Measurements from ENCODE around the gene VPREB3. TPM values are rescaled to one million over a fixed set of nuclear protein-coding genes. Genes with fewer than 3 reads are reported as not detected.

The VPREB3 gene, protein sequence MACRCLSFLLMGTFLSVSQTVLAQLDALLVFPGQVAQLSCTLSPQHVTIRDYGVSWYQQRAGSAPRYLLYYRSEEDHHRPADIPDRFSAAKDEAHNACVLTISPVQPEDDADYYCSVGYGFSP
- 1.9 and 3.7 TPM in 2 replicates for total RNA-seq (2013; cell fraction: nucleolus; rRNA removed)
- total RNA-seq (2014; rRNA removed) (27.4 and 31.2 TPM in 2 replicates), total RNA-seq (2014; rRNA removed; fragmentation: Illumina TruSeq; extraction: Trizol) (20.3 and 20.6 TPM in 2 replicates), total RNA-seq (2021) (24.1 and 25.7 TPM in 2 replicates), polyA plus RNA-seq (2011; rRNA removed) (0.35 and 0.75 TPM in 2 replicates), polyA plus RNA-seq (2014; fragmentation: Illumina TruSeq; extraction: Trizol) (9.5 and 21.9 TPM in 2 replicates), polyA plus RNA-seq (2014; fragmentation: Nextera tagmentation; extraction: Ambion mirVana) (10 to 100 TPM; 55.0 to 79.5 TPM), polyA plus RNA-seq (2014; rRNA removed) (41.3 and 42.9 TPM in 2 replicates), polyA plus RNA-seq (2016; fragmentation: Nextera tagmentation; extraction: Ambion mirVana) (1 to 10 TPM; 6.1 to 6.6 TPM), polyA minus RNA-seq (2011; rRNA and poly(A)+ RNA removed) (3.3 TPM in 1 of 2 replicates, not detected in the other), Bru-seq, nascent RNA (percentile 37 among the genes with signal in this experiment), BruChase-seq, experiment 1, labeled RNA remaining after a 6-hour chase (percentile 35 among the genes with signal in this experiment), BruChase-seq, experiment 2, labeled RNA remaining after a 2-hour chase (percentile 41 among the genes with signal in this experiment)
- 115 TPM for polyA plus RNA-seq (2011; ENCODE audit: low read depth)
- 2.0 and 2.5 TPM in 2 replicates for polyA plus RNA-seq (2011; cell fraction: cytosol; rRNA removed)
- 0.87 and 1.1 TPM in 2 replicates for polyA plus RNA-seq (2011; cell fraction: nucleus; rRNA removed)
- polyA plus RNA-seq (2012), result 35.8 and 59.7 TPM in 2 replicates
- polyA minus RNA-seq (2011; cell fraction: cytosol; rRNA and poly(A)+ RNA removed), result not detected in 2 replicates
- not detected in 2 replicates for polyA minus RNA-seq (2011; cell fraction: nucleus; rRNA and poly(A)+ RNA removed)
- long read RNA-seq, experiment 1, result 0 reads
- long read RNA-seq, experiment 2, result 0 reads

GRCh38 chr22:23754220-23754919 is at the start of gene VPREB3:
TSS of gene VPREB3 (minus strand) at chr22:23754425. CDS start at chr22:23754363, 62 bp downstream.
- Histone ChIP-seq H3K27ac (ENCODE audit: control insufficient read depth, insufficient read depth) (peak within 1 kb of the TSS; percentile 33; the same call in 1 of the 2 replicates), H4K20me1 (ENCODE audit: control insufficient read depth, insufficient read depth) (no peaks in the 10 kb centered on the region), H3K4me3 (peak within 1 kb of the TSS; percentile 53; the same call in 1 of the 2 replicates), H3K4me1 (ENCODE audit: control insufficient read depth, insufficient read depth, low read length) (peaks cover 30% of the 10 kb centered on the region), H3K4me2 (ENCODE audit: control insufficient read depth, insufficient read depth) (peak within 1 kb of the TSS; percentile 99), H2AFZ (ENCODE audit: control insufficient read depth, low read depth, low read length) (peak within 1 kb of the TSS; percentile 69; the same call in 1 of the 2 replicates), H3K9me3 (replicated peaks; ENCODE audit: control insufficient read depth, insufficient read depth, low read length) (no peaks in the 10 kb centered on the region), H3K79me2 (ENCODE audit: control insufficient read depth, insufficient read depth, low read length) (no peaks in the 10 kb centered on the region), H3K27me3 (replicated peaks in 1 of 2; ENCODE audit: control insufficient read depth in 2 of 2, insufficient read depth in 2 of 2, low read length in 1 of 2) (no peaks in the 10 kb centered on the region), H3K36me3 (ENCODE audit: control insufficient read depth in 2 of 2, insufficient read depth in 2 of 2, low read length in 1 of 2) (no peaks in the 10 kb centered on the region), H3K9ac (ENCODE audit: control insufficient read depth, insufficient read depth, low read length) (no peak within 1 kb of the TSS)
- peak; percentile 77 for FAIRE-seq
- intact Hi-C loops (cut with micrococcal nuclease; ENCODE audit: unreplicated experiment) (no loop called here), in situ Hi-C loops (cut with MboI) (no loop called here)
- DNase-seq (ENCODE audit: low read depth, low spot score), result no peak
- CTCF ChIA-PET, result interaction anchor here (0.7 to 1.9 kb wide), 5 partner anchors 9 to 140 kb away, joined by 3 to 8 read pairs (median 4); partner anchors contain the start of genes C22orf15, CHCHD10 and MIF
- POLR2A ChIA-PET, result interaction anchor here (0.7 to 1.4 kb wide), 5 partner anchors 9 to 68 kb away, joined by 3 to 7 read pairs (median 3); partner anchors contain the start of gene C22orf15
- ATAC-seq, result no peak
- WGBS (ENCODE audit: insufficient coverage, insufficient replicate concordance, low lambda C conversion rate, missing lambda C conversion rate), result 72% methylated on average over 14 of the region's 14 CpGs
- no TSS peak for BruUV-seq (replicated peaks)
- RAD21 ChIA-PET (ENCODE audit: unreplicated experiment), result interaction anchor here (1.6 kb wide), 1 partner anchor 35 kb away, joined by 3 read pairs; no protein-coding TSS in a partner anchor
- SMC1A ChIA-PET (ENCODE audit: uncharacterized antibody, unreplicated experiment), result interaction anchor here (1.0 to 2.0 kb wide), 3 partner anchors 9 to 57 kb away, joined by 3 to 8 read pairs (median 7); partner anchors contain the start of genes C22orf15 and CHCHD10
- TF ChIP-seq POU2F2 (IDR thresholded peaks at IDR 0.05; ENCODE audit: borderline replicate concordance, low read depth, low read length), result peak; percentile 43; the same call in 1 of the 3 replicates
- TF ChIP-seq RFX5 (IDR thresholded peaks at IDR 0.05; ENCODE audit: low read depth, low read length), result no peak
- TF ChIP-seq, protein P1, sequence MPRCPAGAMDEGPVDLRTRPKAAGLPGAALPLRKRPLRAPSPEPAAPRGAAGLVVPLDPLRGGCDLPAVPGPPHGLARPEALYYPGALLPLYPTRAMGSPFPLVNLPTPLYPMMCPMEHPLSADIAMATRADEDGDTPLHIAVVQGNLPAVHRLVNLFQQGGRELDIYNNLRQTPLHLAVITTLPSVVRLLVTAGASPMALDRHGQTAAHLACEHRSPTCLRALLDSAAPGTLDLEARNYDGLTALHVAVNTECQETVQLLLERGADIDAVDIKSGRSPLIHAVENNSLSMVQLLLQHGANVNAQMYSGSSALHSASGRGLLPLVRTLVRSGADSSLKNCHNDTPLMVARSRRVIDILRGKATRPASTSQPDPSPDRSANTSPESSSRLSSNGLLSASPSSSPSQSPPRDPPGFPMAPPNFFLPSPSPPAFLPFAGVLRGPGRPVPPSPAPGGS (IDR thresholded peaks at IDR 0.05; ENCODE audit: borderline replicate concordance, insufficient read depth, low read depth, low read length, poor library complexity, severe bottlenecking), result peak; percentile 61
- TF ChIP-seq RBBP5 (conservative IDR thresholded peaks at IDR 0.05), result no peak

Data from GM12878 (cell line).